Gastrocnemius medialis (tissue), 4 donors: ENCODE results near the gene MLANA.

Source experiments
- POLR2A ChIP-seq, 2 donors: fragments of 450-650 bp; IDR thresholded peaks; one replicate each; pipeline ENCODE4 v1.6.1; 2017; ENCODE audit warnings: antibody characterized with exemption in 2 of 2, mild to moderate bottlenecking in 2 of 2, moderate library complexity in 2 of 2
- TF ChIP-seq, protein P1 (sequence below), 5 experiments: fragments of 450-650 bp in 3 of 5; fragments of 200-600 bp in 2 of 5; sonication (generic) in 2 of 5; IDR thresholded peaks in 4 of 5; conservative IDR thresholded peaks in 1 of 5; 1 replicate in 4 of 5; 2 replicates in 1 of 5; pipeline ENCODE4 v1.5.1; 2016 to 2019; ENCODE audit warnings: antibody characterized with exemption in 5 of 5, mild to moderate bottlenecking in 3 of 5, moderate library complexity in 3 of 5

DNA sequence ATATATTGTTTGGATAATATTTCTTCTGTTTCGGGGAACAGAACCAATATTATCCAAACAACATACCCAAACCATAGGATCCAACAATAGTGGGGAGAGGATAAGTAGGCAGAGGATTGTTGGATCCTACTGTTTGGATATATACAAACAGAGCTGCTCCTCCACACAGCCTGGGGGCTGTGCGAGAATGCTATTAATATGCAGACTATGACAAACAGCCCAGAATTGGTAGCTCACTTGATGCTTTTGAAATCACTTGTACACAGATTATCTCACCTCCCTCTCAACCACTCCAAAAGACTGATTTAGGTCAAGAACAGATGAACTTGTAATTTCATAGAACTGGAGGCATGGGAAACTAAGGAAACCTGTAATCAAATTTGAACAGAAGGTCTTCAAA, 24.4 kb upstream of the MLANA start:
- TF ChIP-seq POLR2A (IDR thresholded peaks at IDR 0.05), result no peak
- TF ChIP-seq, protein P1, sequence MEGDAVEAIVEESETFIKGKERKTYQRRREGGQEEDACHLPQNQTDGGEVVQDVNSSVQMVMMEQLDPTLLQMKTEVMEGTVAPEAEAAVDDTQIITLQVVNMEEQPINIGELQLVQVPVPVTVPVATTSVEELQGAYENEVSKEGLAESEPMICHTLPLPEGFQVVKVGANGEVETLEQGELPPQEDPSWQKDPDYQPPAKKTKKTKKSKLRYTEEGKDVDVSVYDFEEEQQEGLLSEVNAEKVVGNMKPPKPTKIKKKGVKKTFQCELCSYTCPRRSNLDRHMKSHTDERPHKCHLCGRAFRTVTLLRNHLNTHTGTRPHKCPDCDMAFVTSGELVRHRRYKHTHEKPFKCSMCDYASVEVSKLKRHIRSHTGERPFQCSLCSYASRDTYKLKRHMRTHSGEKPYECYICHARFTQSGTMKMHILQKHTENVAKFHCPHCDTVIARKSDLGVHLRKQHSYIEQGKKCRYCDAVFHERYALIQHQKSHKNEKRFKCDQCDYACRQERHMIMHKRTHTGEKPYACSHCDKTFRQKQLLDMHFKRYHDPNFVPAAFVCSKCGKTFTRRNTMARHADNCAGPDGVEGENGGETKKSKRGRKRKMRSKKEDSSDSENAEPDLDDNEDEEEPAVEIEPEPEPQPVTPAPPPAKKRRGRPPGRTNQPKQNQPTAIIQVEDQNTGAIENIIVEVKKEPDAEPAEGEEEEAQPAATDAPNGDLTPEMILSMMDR (IDR thresholded peaks at IDR 0.05 in 4 of 5, conservative IDR thresholded peaks at IDR 0.05 in 1 of 5), result no peak
